ENCODE results near the gene DHRS12.

The DHRS12 gene

GRCh38 chr13:51793570-51794271 is 10.2 kb downstream of the DHRS12 start:
- peaks cover 38% of the 10 kb centered on the region for H3K4me1 ChIP-seq (ENCODE audit: insufficient read depth, low read length, severe bottlenecking)
- no peak overlapping the region for H2AFZ ChIP-seq (ENCODE audit: low read length)
- H3K9me3 ChIP-seq (ENCODE audit: low read length), result no peaks in the 10 kb centered on the region
- TF ChIP-seq CTCF (IDR thresholded peaks at IDR 0.05; ENCODE audit: low read length) (no peak), EZH2 (IDR thresholded peaks at IDR 0.05; ENCODE audit: borderline replicate concordance, low read length) (no peak)
- no peaks in the 10 kb centered on the region for H4K20me1 ChIP-seq (ENCODE audit: insufficient read depth, low read length)
- H3K9me2 ChIP-seq (ENCODE audit: low read depth, low read length), result no peaks in the 10 kb centered on the region
- H3K79me2 ChIP-seq (ENCODE audit: insufficient read depth, low read length), result no peaks in the 10 kb centered on the region
- no peaks in the 10 kb centered on the region for H3K36me3 ChIP-seq (ENCODE audit: insufficient read depth, low read length)
- H3K4me3 ChIP-seq (ENCODE audit: low read depth, low read length, poor library complexity, severe bottlenecking), result peak overlapping the region; percentile 11
- no peaks in the 10 kb centered on the region for H3F3A ChIP-seq (ENCODE audit: insufficient read depth, low read length)
- H3K27ac ChIP-seq (ENCODE audit: low read depth, low read length, poor library complexity, severe bottlenecking), result peak overlapping the region; percentile 89
- no peaks in the 10 kb centered on the region for H3K27me3 ChIP-seq (ENCODE audit: insufficient read depth, low read length)
- peak overlapping the region; percentile 30; the same call in 1 of the 2 replicates for H3K9ac ChIP-seq (ENCODE audit: low read length)
- peak overlapping the region; percentile 42; the same call in 1 of the 2 replicates for H3K4me2 ChIP-seq (ENCODE audit: low read length)

GRCh38 chr13:51786425-51787265 is 17.3 kb downstream of the DHRS12 start:
- Histone ChIP-seq H3K79me2 (ENCODE audit: insufficient read depth, low read length) (no peaks in the 10 kb centered on the region), H3K36me3 (ENCODE audit: insufficient read depth, low read length) (no peaks in the 10 kb centered on the region), H3K9ac (ENCODE audit: low read length) (no peak overlapping the region), H3F3A (ENCODE audit: insufficient read depth, low read length) (no peaks in the 10 kb centered on the region), H3K9me2 (ENCODE audit: low read depth, low read length) (no peaks in the 10 kb centered on the region), H3K27me3 (ENCODE audit: insufficient read depth, low read length) (no peaks in the 10 kb centered on the region), H3K9me3 (ENCODE audit: low read length) (no peaks in the 10 kb centered on the region), H3K27ac (ENCODE audit: low read depth, low read length, poor library complexity, severe bottlenecking) (no peak overlapping the region), H3K4me3 (ENCODE audit: low read depth, low read length, poor library complexity, severe bottlenecking) (no peak overlapping the region), H4K20me1 (ENCODE audit: insufficient read depth, low read length) (no peaks in the 10 kb centered on the region), H3K4me1 (ENCODE audit: insufficient read depth, low read length, severe bottlenecking) (peaks cover 3% of the 10 kb centered on the region), H2AFZ (ENCODE audit: low read length) (no peak overlapping the region), H3K4me2 (ENCODE audit: low read length) (no peak overlapping the region)
- TF ChIP-seq EZH2 (IDR thresholded peaks at IDR 0.05; ENCODE audit: borderline replicate concordance, low read length), result no peak
- no peak for TF ChIP-seq CTCF (IDR thresholded peaks at IDR 0.05; ENCODE audit: low read length)

GRCh38 chr13:51785712-51786424 is 18.1 kb downstream of the DHRS12 start:
- H2AFZ ChIP-seq (ENCODE audit: low read length), result no peak overlapping the region
- no peak overlapping the region for H3K27ac ChIP-seq (ENCODE audit: low read depth, low read length, poor library complexity, severe bottlenecking)
- H3K27me3 ChIP-seq (ENCODE audit: insufficient read depth, low read length), result no peaks in the 10 kb centered on the region
- no peaks in the 10 kb centered on the region for H4K20me1 ChIP-seq (ENCODE audit: insufficient read depth, low read length)
- H3K4me1 ChIP-seq (ENCODE audit: insufficient read depth, low read length, severe bottlenecking), result peaks cover 8% of the 10 kb centered on the region
- no peak overlapping the region for H3K4me3 ChIP-seq (ENCODE audit: low read depth, low read length, poor library complexity, severe bottlenecking)
- no peaks in the 10 kb centered on the region for H3K9me3 ChIP-seq (ENCODE audit: low read length)
- no peaks in the 10 kb centered on the region for H3K9me2 ChIP-seq (ENCODE audit: low read depth, low read length)
- no peaks in the 10 kb centered on the region for H3K79me2 ChIP-seq (ENCODE audit: insufficient read depth, low read length)
- no peaks in the 10 kb centered on the region for H3F3A ChIP-seq (ENCODE audit: insufficient read depth, low read length)
- H3K9ac ChIP-seq (ENCODE audit: low read length), result no peak overlapping the region
- TF ChIP-seq EZH2 (IDR thresholded peaks at IDR 0.05; ENCODE audit: borderline replicate concordance, low read length) (no peak), CTCF (IDR thresholded peaks at IDR 0.05; ENCODE audit: low read length) (no peak)
- H3K36me3 ChIP-seq (ENCODE audit: insufficient read depth, low read length), result no peaks in the 10 kb centered on the region
- H3K4me2 ChIP-seq (ENCODE audit: low read length), result no peak overlapping the region

Data from OCI-LY1 (cell line).